Stimulated activated CD4-positive, alpha-beta T cell treated with anti-CD3 and anti-CD28 coated beads, Interleukin-15, amount 100 ng/mL, for 1 hour (primary cell): ENCODE data around the gene EP300.
A peak's percentile ranks its signal among the peaks of the same experiment; 100 is the strongest.
"Not testable (repeated sequence)": the region's sequence is repeated elsewhere in the genome, so short reads cannot be mapped to it uniquely, and the experiment has no call there.

Experiments
- DNase-seq, 2 donors: peaks; one replicate each; pipeline ENCODE4 v3.0.0-alpha.2; 2020; ENCODE audit warnings: low read depth in 1 of 2, low spot score in 1 of 2

EP300 gene

GRCh38 chr22:41146573-41146972 lies 54.2 kb downstream of the EP300 start:
- DNase-seq: no peak

GRCh38 chr22:41147722-41148121 lies 55.3 kb downstream of the EP300 start:
- DNase-seq: no peak

- no peak for DNase-seq
These were observed 60.5 kb downstream of the EP300 start for GRCh38 chr22:41152902-41153301.

GRCh38 chr22:41157083-41157482 lies 64.7 kb downstream of the EP300 start:
- no peak for DNase-seq

GRCh38 chr22:41169157-41169556 lies 76.8 kb downstream of the EP300 start:
- no peak for DNase-seq

GRCh38 chr22:41171996-41172395 lies 79.6 kb downstream of the EP300 start:
- DNase-seq: no peak

GRCh38 chr22:41175546-41175945 lies 83.2 kb downstream of the EP300 start:
- no peak for DNase-seq

GRCh38 chr22:41177040-41177621 lies 84.7 kb downstream of the EP300 start:
- DNase-seq: no peak

GRCh38 chr22:41177622-41178424 lies 85.4 kb downstream of the EP300 start:
- DNase-seq: no peak

GRCh38 chr22:41178425-41178975 lies 86.1 kb downstream of the EP300 start:
- DNase-seq: no peak

GRCh38 chr22:41180362-41180761 lies 88.0 kb downstream of the EP300 start:
- DNase-seq: not testable (repeated sequence)

GRCh38 chr22:41180926-41181325 lies 88.5 kb downstream of the EP300 start:
- no peak for DNase-seq

GRCh38 chr22:41181349-41182241 lies 89.2 kb downstream of the EP300 start:
- DNase-seq: no peak

GRCh38 chr22:41184679-41185078 lies 92.3 kb downstream of the EP300 start:
- no peak for DNase-seq

GRCh38 chr22:41191467-41191866 lies 99.1 kb downstream of the EP300 start:
- no peak for DNase-seq

GRCh38 chr22:41193829-41194228 lies 101.4 kb downstream of the EP300 start:
- no peak for DNase-seq

GRCh38 chr22:41197038-41197972 lies 104.9 kb downstream of the EP300 start:
- peak; percentile 63 to 79 for DNase-seq

- DNase-seq: peak in 1 of 2 donors; percentile 33
These were observed 105.7 kb downstream of the EP300 start for GRCh38 chr22:41198027-41198580.

- DNase-seq: no peak
These were observed 108.7 kb downstream of the EP300 start for GRCh38 chr22:41201141-41201540.

- no peak for DNase-seq
These were observed 110.7 kb downstream of the EP300 start for GRCh38 chr22:41203118-41203517.
